Right atrium auricular region (tissue), 2 donors: ENCODE results near the gene LY6G6C. TPM values are rescaled to one million over a fixed set of nuclear protein-coding genes. Genes with fewer than 3 reads are reported as not detected.
A peak's percentile ranks its signal among the peaks of the same experiment; 100 is the strongest.

Experiments
- DNase-seq: peaks from one replicate; pipeline ENCODE4 v3.0.0-alpha.2; 2019; ENCODE audit warnings: low spot score
- H3K27ac ChIP-seq, 2 donors: fragments of 200-600 bp; sonication (generic); 1 replicate in 1 of 2; 2 replicates in 1 of 2; pipeline ENCODE4 v1.5.1; 2016 to 2019
- H3K27me3 ChIP-seq, 2 donors: fragments of 200-600 bp; sonication (generic); one replicate each; pipeline versions ENCODE4 v1.5.1 to v1.6.0; 2017 to 2019
- H3K36me3 ChIP-seq: fragments of 200-600 bp; sonication (generic); one replicate; pipeline ENCODE4 v1.5.1; 2016
- H3K4me1 ChIP-seq, 2 donors: fragments of 200-600 bp; sonication (generic); one replicate each; pipeline versions ENCODE4 v1.5.1 to v1.6.0; 2017 to 2019
- H3K4me3 ChIP-seq, 2 donors: fragments of 200-600 bp; sonication (generic); 1 replicate in 1 of 2; 2 replicates in 1 of 2; pipeline ENCODE4 v1.5.1; 2017 to 2019; ENCODE audit warnings: mild to moderate bottlenecking in 1 of 2, moderate library complexity in 1 of 2
- H3K9me3 ChIP-seq, 2 donors: fragments of 200-600 bp; sonication (generic); one replicate each; pipeline ENCODE4 v1.5.1; 2019
- CTCF ChIP-seq, 2 donors: fragments of 200-600 bp; sonication (generic); IDR thresholded peaks; one replicate each; pipeline ENCODE4 v1.5.1; 2019; ENCODE audit warnings: antibody characterized with exemption in 2 of 2
- total RNA-seq, 2 donors: library from RNA; depleted of rRNA; stranded (reverse); fragments of >200 nt; gene quantifications; one replicate each; pipeline ENCODE4 v1.1.0, GENCODE V29; 2016

The LY6G6C gene
- total RNA-seq, 2 donors from 2014 or later, result 1.3 TPM; not detected in 1

- Histone ChIP-seq H3K27me3 (no peaks in the 10 kb centered on the region), H3K36me3 (no peaks in the 10 kb centered on the region), H3K4me1 (peaks cover 0 to 4% of the 10 kb centered on the region in 2 donors), H3K9me3 (no peaks in the 10 kb centered on the region), H3K4me3 (peak overlapping the region in 1 of 2 donors; percentile 34), H3K27ac (no peak overlapping the region)
- DNase-seq, result no peak
- no peak for TF ChIP-seq CTCF (IDR thresholded peaks at IDR 0.05)
Observed at GRCh38 chr6:31765910-31766794, 44.6 kb upstream of the LY6G6C start.

- no peak for TF ChIP-seq CTCF (IDR thresholded peaks at IDR 0.05)
- H3K36me3 ChIP-seq, result no peaks in the 10 kb centered on the region
- H3K9me3 ChIP-seq, result no peaks in the 10 kb centered on the region
- DNase-seq, result no peak
- no peaks in the 10 kb centered on the region for H3K27me3 ChIP-seq
- no peak overlapping the region for H3K4me3 ChIP-seq
- no peak overlapping the region for H3K27ac ChIP-seq
- peaks cover 0 to 4% of the 10 kb centered on the region in 2 donors for H3K4me1 ChIP-seq
Observed at GRCh38 chr6:31765559-31765909, 44.0 kb upstream of the LY6G6C start.

GRCh38 chr6:31764198-31764597, 42.7 kb upstream of the LY6G6C start:
- peaks cover 0 to 4% of the 10 kb centered on the region in 2 donors for H3K4me1 ChIP-seq
- DNase-seq, result no peak
- H3K4me3 ChIP-seq, result no peak overlapping the region
- H3K27ac ChIP-seq, result no peak overlapping the region
- H3K27me3 ChIP-seq, result no peaks in the 10 kb centered on the region
- TF ChIP-seq CTCF (IDR thresholded peaks at IDR 0.05), result no peak
- H3K9me3 ChIP-seq, result no peaks in the 10 kb centered on the region
- no peaks in the 10 kb centered on the region for H3K36me3 ChIP-seq

- Histone ChIP-seq H3K4me1 (peaks cover 0 to 4% of the 10 kb centered on the region in 2 donors), H3K27me3 (no peaks in the 10 kb centered on the region), H3K4me3 (no peak overlapping the region), H3K36me3 (no peaks in the 10 kb centered on the region), H3K27ac (no peak overlapping the region), H3K9me3 (no peaks in the 10 kb centered on the region)
- no peak for DNase-seq
- TF ChIP-seq CTCF (IDR thresholded peaks at IDR 0.05), result no peak
Observed at GRCh38 chr6:31763619-31763940, 42.0 kb upstream of the LY6G6C start.

GRCh38 chr6:31762878-31763618, 41.5 kb upstream of the LY6G6C start:
- H3K27ac ChIP-seq, result no peak overlapping the region
- peaks cover 0 to 4% of the 10 kb centered on the region in 2 donors for H3K4me1 ChIP-seq
- H3K27me3 ChIP-seq, result no peaks in the 10 kb centered on the region
- H3K9me3 ChIP-seq, result no peaks in the 10 kb centered on the region
- DNase-seq, result no peak
- H3K36me3 ChIP-seq, result no peaks in the 10 kb centered on the region
- no peak for TF ChIP-seq CTCF (IDR thresholded peaks at IDR 0.05)
- H3K4me3 ChIP-seq, result no peak overlapping the region
